Vagina (tissue), 2 donors: ENCODE data around the gene ATP5F1D.

Source experiments
- CTCF ChIP-seq, 3 experiments: fragments of 450-650 bp in 2 of 3; fragments of 200-600 bp in 1 of 3; sonication (generic) in 1 of 3; IDR thresholded peaks; one replicate each; pipeline ENCODE4 v1.5.1; 2017 to 2019; ENCODE audit warnings: antibody characterized with exemption in 3 of 3, mild to moderate bottlenecking in 2 of 3, moderate library complexity in 2 of 3
- POLR2A ChIP-seq, 2 donors: fragments of 450-650 bp; IDR thresholded peaks; one replicate each; pipeline ENCODE4 v1.6.1; 2017; ENCODE audit warnings: antibody characterized with exemption in 2 of 2, mild to moderate bottlenecking in 2 of 2, moderate library complexity in 2 of 2

- TF ChIP-seq CTCF (IDR thresholded peaks at IDR 0.05) (no peak), POLR2A (IDR thresholded peaks at IDR 0.05) (no peak)
Observed at GRCh38 chr19:1214862-1215731, 26.5 kb upstream of the ATP5F1D start.
